ENCODE results near the gene TTC17.

TTC17 gene

DNA sequence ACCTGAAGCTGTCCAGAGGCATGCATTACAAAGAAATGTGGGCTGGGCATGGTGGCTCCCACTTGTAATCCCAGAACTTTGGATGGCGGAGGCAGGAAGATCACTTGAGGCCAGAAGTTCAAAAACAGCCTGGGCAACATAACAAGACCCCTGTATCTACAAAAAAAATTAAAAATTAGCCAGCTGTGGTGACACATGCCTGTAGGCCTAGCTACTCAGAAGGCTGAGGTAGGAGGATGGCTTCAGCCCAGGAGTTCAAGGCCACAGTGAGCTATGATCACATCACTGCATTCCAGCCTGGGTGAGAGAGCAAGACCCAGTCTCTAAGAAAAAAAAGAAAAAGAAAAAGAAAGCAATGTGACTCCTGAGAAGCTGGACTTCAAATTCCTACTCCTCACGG lies 183.3 kb downstream of the TTC17 start:
- DNase-seq: no peak

DNA sequence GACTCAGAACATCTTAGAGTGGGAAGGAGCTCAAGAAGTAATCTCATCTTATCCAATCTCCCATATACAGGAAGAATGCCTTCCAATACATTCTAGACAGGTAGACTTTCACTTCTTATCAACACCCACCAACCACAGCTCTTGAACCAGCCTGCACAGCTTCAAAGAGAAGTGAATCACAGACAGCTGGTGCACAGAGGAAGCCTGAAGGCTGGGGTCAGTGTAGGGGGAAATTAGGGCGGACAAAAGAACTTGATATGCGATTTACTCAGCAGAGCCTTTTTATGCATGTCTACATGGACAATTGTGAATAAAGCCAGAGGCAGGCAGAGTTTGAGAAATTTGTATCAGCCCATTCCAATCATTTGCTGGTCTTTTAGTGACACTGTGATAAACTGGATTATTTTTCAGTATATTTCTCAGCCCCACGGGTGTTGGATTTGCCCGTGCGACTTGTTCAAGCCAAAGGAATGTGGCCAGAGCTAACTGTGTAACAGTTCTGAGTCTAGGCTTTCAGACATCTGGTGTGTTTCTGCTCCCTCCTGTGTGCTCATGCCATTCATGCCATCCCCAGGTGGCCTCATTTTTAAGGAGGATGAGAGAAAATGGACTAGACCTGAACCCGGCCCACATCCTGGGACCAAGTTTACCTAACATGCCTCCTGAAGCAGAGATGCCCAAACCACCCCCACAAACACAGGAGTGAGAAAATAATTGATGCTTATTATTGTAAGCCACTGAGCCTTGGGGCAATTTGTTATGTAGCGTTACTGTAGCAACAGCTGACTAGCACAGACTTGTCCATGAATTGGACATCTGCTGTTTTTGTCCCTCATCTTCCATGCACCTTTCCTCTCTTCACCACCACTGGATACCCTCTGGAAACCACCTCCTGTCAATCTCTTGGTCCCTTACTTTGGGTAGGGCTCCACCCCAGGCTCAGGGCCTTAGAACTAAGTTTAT lies 184.3 kb downstream of the TTC17 start:
- peak; percentile 12 to 52 for DNase-seq

Data from NCI-H2081 (cell line).